Keratinocyte (primary cell): ENCODE data around the gene UCN2.

Experiments used
- CTCF ChIP-seq, 3 experiments: IDR thresholded peaks in 1 of 3; conservative IDR thresholded peaks in 1 of 3; optimal IDR thresholded peaks in 1 of 3; 2 replicates in 2 of 3; 3 replicates in 1 of 3; pipeline versions ENCODE3 to v1.5.1; 2011; ENCODE audit warnings: low read length in 3 of 3, mild to moderate bottlenecking in 3 of 3, moderate library complexity in 2 of 3, control low read depth in 1 of 3, inconsistent platforms in 1 of 3; ENCODE audit not compliant: insufficient read depth in 2 of 3; ENCODE audit errors: extremely low read depth in 1 of 3
- EZH2 ChIP-seq: IDR thresholded peaks from one replicate; pipeline ENCODE4 v1.6.1; 2012; ENCODE audit warnings: inconsistent platforms, mild to moderate bottlenecking, low read length, moderate library complexity

DNA sequence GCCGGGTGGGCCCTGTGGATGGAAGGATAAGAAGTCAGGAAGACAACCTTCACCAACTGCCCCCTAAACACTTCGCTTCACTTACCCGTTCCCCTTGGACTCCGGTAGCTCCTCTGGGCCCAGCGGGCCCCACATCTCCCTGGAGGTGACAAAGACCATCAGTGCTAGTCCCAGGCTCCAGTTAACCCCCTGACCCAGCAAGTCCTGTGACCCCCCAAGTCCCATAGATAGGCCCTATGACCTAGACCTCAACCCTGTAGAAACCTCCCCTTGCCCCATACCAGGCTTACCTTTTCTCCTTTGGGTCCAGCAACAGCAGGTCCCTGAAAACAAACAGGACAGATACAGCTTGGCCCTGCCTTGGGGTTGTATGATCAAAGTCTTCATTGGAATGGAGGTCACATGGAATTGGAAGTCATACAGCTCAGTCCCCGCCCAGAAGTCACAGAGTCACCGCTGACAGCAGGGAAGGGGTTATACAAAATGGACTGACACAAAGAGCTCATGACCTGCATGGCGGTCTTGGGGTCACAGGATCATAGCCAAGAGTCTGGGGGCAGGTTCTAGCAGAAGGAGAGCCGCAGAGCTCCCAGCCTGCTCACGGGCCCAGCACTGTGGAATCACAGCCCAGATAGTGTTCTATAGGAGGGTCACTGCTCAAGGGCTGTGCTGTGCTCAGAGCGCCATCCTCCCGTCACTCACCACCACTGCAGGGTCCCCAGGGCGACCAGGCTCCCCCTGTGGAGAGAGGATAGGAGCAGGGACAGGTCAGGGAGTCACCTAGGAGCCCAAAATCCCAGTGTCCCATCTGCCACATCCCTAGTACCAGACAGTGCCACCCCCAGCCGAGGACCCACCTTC is 18.3 kb upstream of the UCN2 start:
- TF ChIP-seq CTCF (optimal IDR thresholded peaks at IDR 0.05 in 1 of 3, IDR thresholded peaks at IDR 0.05 in 1 of 3, conservative IDR thresholded peaks at IDR 0.05 in 1 of 3; ENCODE audit: extremely low read depth in 1 of 3, insufficient read depth in 2 of 3, low read length in 3 of 3) = no peak
- TF ChIP-seq EZH2 = no peak
